Upper lobe of left lung (tissue), 6 donors: ENCODE results near the gene MRPL50. TPM values are rescaled to one million over a fixed set of nuclear protein-coding genes. Genes with fewer than 3 reads are reported as not detected.
A peak's percentile ranks its signal among the peaks of the same experiment; 100 is the strongest.

Experiments used
- ATAC-seq, 2 donors: fragments of 200-7000 bp; cut with Tn5 transposase; one replicate each; pipeline ENCODE4 v1.9.1; 2022; ENCODE audit warnings: mild to moderate bottlenecking in 2 of 2, moderate library complexity in 2 of 2; ENCODE audit not compliant: low FRiP score in 2 of 2
- DNase-seq, 2 donors: peaks; one replicate each; pipeline ENCODE4 v3.0.0-alpha.2; 2019 to 2020
- H3K27ac ChIP-seq, 4 donors: fragments of 200-600 bp; sonication (generic); one replicate each; pipeline ENCODE4 v1.5.1; 2016 to 2019
- H3K27me3 ChIP-seq, 4 donors: fragments of 200-600 bp; sonication (generic); one replicate each; pipeline ENCODE4 v1.5.1; 2017 to 2019
- H3K36me3 ChIP-seq, 4 donors: fragments of 200-600 bp; sonication (generic); one replicate each; pipeline ENCODE4 v1.5.1; 2016 to 2019
- H3K4me1 ChIP-seq, 4 donors: fragments of 200-600 bp; sonication (generic); one replicate each; pipeline ENCODE4 v1.5.1; 2018 to 2019
- H3K4me3 ChIP-seq, 4 donors: fragments of 200-600 bp; sonication (generic); one replicate each; pipeline ENCODE4 v1.5.1; 2017 to 2019; ENCODE audit warnings: mild to moderate bottlenecking in 2 of 4, moderate library complexity in 1 of 4
- H3K9me3 ChIP-seq, 4 donors: fragments of 200-600 bp; sonication (generic); one replicate each; pipeline ENCODE4 v1.5.1; 2018 to 2019
- EP300 ChIP-seq, 4 donors: sonication (generic); formaldehyde crosslinking; IDR thresholded peaks; one replicate each; pipeline ENCODE4 v1.5.1; 2017; ENCODE audit warnings: antibody characterized with exemption in 4 of 4, control low read depth in 2 of 4
- POLR2A ChIP-seq, 4 donors: fragments of 450-650 bp; IDR thresholded peaks; one replicate each; pipeline ENCODE4 v1.5.1; 2016 to 2017; ENCODE audit warnings: antibody characterized with exemption in 4 of 4, mild to moderate bottlenecking in 2 of 4
- POLR2AphosphoS5 ChIP-seq, 2 donors: sonication (generic); formaldehyde crosslinking; IDR thresholded peaks; one replicate each; pipeline ENCODE4 v1.5.1; 2017; ENCODE audit warnings: antibody characterized with exemption in 2 of 2
- WGBS, 2 donors: methylation state at CpG; one replicate each; pipeline ENCODE4 v1.1.5; 2017 to 2018; 5-methylcytosine and 5-hydroxymethylcytosine counted together
- total RNA-seq, 6 donors: library from RNA; depleted of rRNA in 4 of 6; stranded (reverse); fragments of >200 nt in 4 of 6; gene quantifications; one replicate each; pipeline versions ENCODE4 v1.1.0 to v1.2.1, GENCODE V29; 2016 to 2021
- TF ChIP-seq, protein P1 (sequence below), 6 experiments: fragments of 450-650 bp in 4 of 6; fragments of 200-600 bp in 2 of 6; sonication (generic) in 2 of 6; IDR thresholded peaks; one replicate each; pipeline ENCODE4 v1.5.1; 2016 to 2019; ENCODE audit warnings: antibody characterized with exemption in 6 of 6
- donor health status: DM: no; HTN: no; CAD: no; lungs with moderate emphysema.
- donor health status: DM: no; HTN: yes; CAD: no; lungs with severe emphysema.

The MRPL50 gene
- total RNA-seq, 6 donors from 2014 or later, result 3.9 to 13.4 (median 9.2) TPM

DNA sequence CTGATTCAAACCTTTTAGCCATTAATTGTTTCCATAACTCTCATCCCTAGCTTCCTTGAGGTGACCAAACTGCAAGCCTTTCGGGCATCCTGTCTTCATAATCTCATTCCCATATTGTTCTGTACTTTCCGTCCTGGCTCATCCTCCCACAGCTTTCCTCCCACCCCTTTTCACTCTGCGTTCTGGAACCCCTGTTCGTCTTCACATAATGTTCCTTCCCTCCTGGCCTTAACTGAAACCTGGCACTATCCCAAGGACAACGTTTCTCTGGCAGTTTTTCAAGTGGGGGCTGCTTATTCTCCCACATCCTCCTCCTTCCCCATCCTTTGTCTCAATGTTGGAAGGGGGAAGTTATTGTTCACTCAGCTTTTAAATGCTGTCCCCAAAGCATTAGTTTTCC lies 1.7 kb upstream of the MRPL50 start:
- DNase-seq, result no peak
- 37 to 39% methylated on average over 5 of the region's 5 CpGs for WGBS, 2 donors
- peak overlapping the region in 3 of 4 donors; percentile 88 to 93 (median 92) for H3K27ac ChIP-seq

GRCh38 chr9:101399643-101399970 lies 1.2 kb upstream of the MRPL50 start:
- peak overlapping the region; percentile 54 to 86 (median 66) for H3K4me3 ChIP-seq
- ATAC-seq, result no peak
- H3K27ac ChIP-seq, result peak overlapping the region; percentile 88 to 95 (median 92)
- H3K36me3 ChIP-seq, result peaks cover 23 to 45% (median 41%) of the 10 kb centered on the region in 4 donors
- H3K27me3 ChIP-seq, result no peaks in the 10 kb centered on the region
- H3K9me3 ChIP-seq, result peaks cover 7 to 17% (median 14%) of the 10 kb centered on the region in 4 donors
- TF ChIP-seq, protein P1, sequence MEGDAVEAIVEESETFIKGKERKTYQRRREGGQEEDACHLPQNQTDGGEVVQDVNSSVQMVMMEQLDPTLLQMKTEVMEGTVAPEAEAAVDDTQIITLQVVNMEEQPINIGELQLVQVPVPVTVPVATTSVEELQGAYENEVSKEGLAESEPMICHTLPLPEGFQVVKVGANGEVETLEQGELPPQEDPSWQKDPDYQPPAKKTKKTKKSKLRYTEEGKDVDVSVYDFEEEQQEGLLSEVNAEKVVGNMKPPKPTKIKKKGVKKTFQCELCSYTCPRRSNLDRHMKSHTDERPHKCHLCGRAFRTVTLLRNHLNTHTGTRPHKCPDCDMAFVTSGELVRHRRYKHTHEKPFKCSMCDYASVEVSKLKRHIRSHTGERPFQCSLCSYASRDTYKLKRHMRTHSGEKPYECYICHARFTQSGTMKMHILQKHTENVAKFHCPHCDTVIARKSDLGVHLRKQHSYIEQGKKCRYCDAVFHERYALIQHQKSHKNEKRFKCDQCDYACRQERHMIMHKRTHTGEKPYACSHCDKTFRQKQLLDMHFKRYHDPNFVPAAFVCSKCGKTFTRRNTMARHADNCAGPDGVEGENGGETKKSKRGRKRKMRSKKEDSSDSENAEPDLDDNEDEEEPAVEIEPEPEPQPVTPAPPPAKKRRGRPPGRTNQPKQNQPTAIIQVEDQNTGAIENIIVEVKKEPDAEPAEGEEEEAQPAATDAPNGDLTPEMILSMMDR (IDR thresholded peaks at IDR 0.05), result no peak
- TF ChIP-seq POLR2A (IDR thresholded peaks at IDR 0.05), result no peak
- no peak for TF ChIP-seq EP300 (IDR thresholded peaks at IDR 0.05)
- no peak for TF ChIP-seq POLR2AphosphoS5 (IDR thresholded peaks at IDR 0.05)
- H3K4me1 ChIP-seq, result peaks cover 24 to 37% (median 35%) of the 10 kb centered on the region in 4 donors
- DNase-seq, result no peak
- WGBS, 2 donors, result 4 to 8% methylated on average over 2 of the region's 2 CpGs

More for the DNA sequence above, 1.7 kb upstream of the MRPL50 start:
- Histone ChIP-seq H3K36me3 (peaks cover 28 to 50% (median 46%) of the 10 kb centered on the region in 4 donors), H3K9me3 (peaks cover 11 to 21% (median 17%) of the 10 kb centered on the region in 4 donors), H3K4me3 (peak overlapping the region in 3 of 4 donors; percentile 55 to 86 (median 78)), H3K4me1 (peaks cover 24 to 37% (median 35%) of the 10 kb centered on the region in 4 donors), H3K27me3 (no peaks in the 10 kb centered on the region)
- no peak for TF ChIP-seq POLR2A (IDR thresholded peaks at IDR 0.05)
- TF ChIP-seq, protein P1 (IDR thresholded peaks at IDR 0.05), result no peak
- ATAC-seq, result no peak

DNA sequence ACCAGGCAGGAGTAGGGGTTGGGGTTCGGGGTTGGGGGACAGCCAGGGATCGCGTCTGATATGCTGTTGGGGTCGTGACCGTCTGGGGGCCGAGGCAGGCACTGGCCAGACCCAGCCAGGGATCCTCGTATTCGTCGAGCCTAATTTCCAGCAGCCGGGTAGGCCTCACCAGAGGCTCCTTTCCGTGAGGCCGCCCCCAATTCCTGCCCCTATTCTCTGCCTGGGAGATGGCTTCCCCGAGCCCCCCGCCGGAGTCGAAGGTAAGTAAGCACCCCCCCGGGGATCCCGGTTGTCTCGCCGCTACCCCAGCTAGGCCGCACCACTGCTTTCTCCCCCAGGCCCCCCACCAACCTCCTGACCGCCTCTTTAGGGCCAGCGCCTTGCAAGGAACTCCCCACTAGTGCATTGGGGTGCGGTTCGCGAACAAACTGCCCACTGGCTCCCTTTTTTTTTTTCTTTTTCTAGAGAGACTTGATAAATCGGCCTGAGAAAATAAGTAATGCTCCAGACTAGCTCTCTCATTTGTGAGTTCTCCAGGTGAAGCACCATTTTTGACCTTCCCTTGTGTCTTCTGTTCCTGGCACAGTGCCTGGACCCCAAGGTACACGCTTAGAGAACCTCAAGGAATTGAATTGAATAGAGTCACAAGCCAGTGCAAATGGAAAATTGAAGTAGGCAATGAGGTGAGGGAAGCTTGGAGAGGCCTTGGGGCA lies 668 bp upstream of the MRPL50 start:
- Histone ChIP-seq H3K4me3 (peak overlapping the region; percentile 54 to 86 (median 66)), H3K36me3 (peaks cover 18 to 40% (median 36%) of the 10 kb centered on the region in 4 donors), H3K27me3 (no peaks in the 10 kb centered on the region), H3K27ac (peak overlapping the region; percentile 88 to 95 (median 92)), H3K9me3 (peaks cover 3 to 12% (median 9%) of the 10 kb centered on the region in 4 donors), H3K4me1 (peaks cover 24 to 37% (median 35%) of the 10 kb centered on the region in 4 donors)
- TF ChIP-seq, protein P1 (IDR thresholded peaks at IDR 0.05), result no peak
- no peak for TF ChIP-seq POLR2A (IDR thresholded peaks at IDR 0.05)
- no peak for TF ChIP-seq EP300 (IDR thresholded peaks at IDR 0.05)
- no peak for TF ChIP-seq POLR2AphosphoS5 (IDR thresholded peaks at IDR 0.05)
- DNase-seq (no peak), ATAC-seq (peak; percentile 41 to 54)
- 1 to 6% methylated on average over 6 to 22 of the region's 28 CpGs for WGBS, 2 donors

GRCh38 chr9:101397746-101398067 lies 711 bp downstream of the MRPL50 start:
- Histone ChIP-seq H3K9me3 (no peaks in the 10 kb centered on the region), H3K36me3 (peaks cover 6 to 26% (median 22%) of the 10 kb centered on the region in 4 donors), H3K4me1 (peaks cover 24 to 37% (median 35%) of the 10 kb centered on the region in 4 donors), H3K4me3 (peak overlapping the region in 3 of 4 donors; percentile 55 to 86 (median 78)), H3K27me3 (no peaks in the 10 kb centered on the region), H3K27ac (peak overlapping the region; percentile 88 to 95 (median 92))
- DNase-seq (no peak), ATAC-seq (no peak)
- WGBS, 2 donors, result 9 to 12% methylated on average over 4 of the region's 4 CpGs
- TF ChIP-seq, protein P1 (IDR thresholded peaks at IDR 0.05), result no peak
- TF ChIP-seq POLR2A (IDR thresholded peaks at IDR 0.05) (no peak), EP300 (IDR thresholded peaks at IDR 0.05) (no peak), POLR2AphosphoS5 (IDR thresholded peaks at IDR 0.05) (no peak)
